HG02973 (cell line): ENCODE results near the gene RAD51B.

Experiments used
- ATAC-seq: cut with Tn5 transposase; IDR thresholded peaks from one replicate; pipeline ENCODE4 v1.9.1; 2021; ENCODE audit warnings: moderate library complexity; ENCODE audit not compliant: unreplicated experiment

The RAD51B gene

GRCh38 chr14:68574461-68574860 lies 754.9 kb downstream of the RAD51B start:
- no peak for ATAC-seq

GRCh38 chr14:68574906-68575305 lies 755.3 kb downstream of the RAD51B start:
- ATAC-seq, result no peak

- no peak for ATAC-seq
Observed at GRCh38 chr14:68575426-68575825, 755.8 kb downstream of the RAD51B start.

- no peak for ATAC-seq
Observed at GRCh38 chr14:68576031-68576430, 756.5 kb downstream of the RAD51B start.

- no peak for ATAC-seq
Observed at GRCh38 chr14:68576496-68577244, 757.1 kb downstream of the RAD51B start.

- no peak for ATAC-seq
Observed at GRCh38 chr14:68577802-68578541, 758.4 kb downstream of the RAD51B start.

GRCh38 chr14:68578597-68578996 lies 759.0 kb downstream of the RAD51B start:
- no peak for ATAC-seq

- ATAC-seq, result no peak
Observed at GRCh38 chr14:68580096-68580645, 760.6 kb downstream of the RAD51B start.

GRCh38 chr14:68580671-68581070 lies 761.1 kb downstream of the RAD51B start:
- no peak for ATAC-seq

GRCh38 chr14:68583548-68584280 lies 764.1 kb downstream of the RAD51B start:
- ATAC-seq, result no peak

GRCh38 chr14:68584786-68585185 lies 765.2 kb downstream of the RAD51B start:
- no peak for ATAC-seq

- no peak for ATAC-seq
Observed at GRCh38 chr14:68585690-68586089, 766.1 kb downstream of the RAD51B start.

GRCh38 chr14:68586896-68587751 lies 767.5 kb downstream of the RAD51B start:
- no peak for ATAC-seq

- ATAC-seq, result no peak
Observed at GRCh38 chr14:68587931-68588330, 768.4 kb downstream of the RAD51B start.

GRCh38 chr14:68589447-68590200 lies 770.0 kb downstream of the RAD51B start:
- no peak for ATAC-seq

GRCh38 chr14:68590201-68590522 lies 770.6 kb downstream of the RAD51B start:
- ATAC-seq, result no peak

GRCh38 chr14:68591786-68592185 lies 772.2 kb downstream of the RAD51B start:
- ATAC-seq, result no peak

GRCh38 chr14:68592948-68593556 lies 773.5 kb downstream of the RAD51B start:
- no peak for ATAC-seq

- ATAC-seq, result no peak
Observed at GRCh38 chr14:68593806-68594536, 774.4 kb downstream of the RAD51B start.
